Fibroblast of gingiva (primary cell): ENCODE data around the gene ARHGEF12.
A peak's percentile ranks its signal among the peaks of the same experiment; 100 is the strongest.

ENCODE experiments used
- DNase-seq: peaks from one replicate; pipeline ENCODE4 v3.0.0-alpha.2; 2011; ENCODE audit warnings: low read depth

ARHGEF12 gene

DNA sequence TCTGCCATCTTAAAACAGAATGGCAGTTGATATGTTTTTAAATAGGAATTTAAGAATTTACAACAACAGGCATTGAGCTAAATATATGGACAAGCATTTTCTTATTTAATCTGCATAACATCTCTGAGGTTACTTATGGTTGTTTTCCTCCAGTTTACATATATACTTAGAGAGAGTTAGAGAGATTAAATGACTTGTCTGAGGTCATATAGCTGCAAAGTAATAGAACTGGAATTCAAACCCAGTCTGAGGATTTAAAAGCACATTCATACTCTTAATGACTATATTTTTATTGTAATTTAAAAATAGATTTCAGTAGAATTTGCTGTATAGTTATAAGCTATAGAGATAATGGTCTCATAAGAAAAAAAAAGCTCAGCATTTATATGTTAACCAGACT lies 93.9 kb downstream of the ARHGEF12 start:
- no peak for DNase-seq

DNA sequence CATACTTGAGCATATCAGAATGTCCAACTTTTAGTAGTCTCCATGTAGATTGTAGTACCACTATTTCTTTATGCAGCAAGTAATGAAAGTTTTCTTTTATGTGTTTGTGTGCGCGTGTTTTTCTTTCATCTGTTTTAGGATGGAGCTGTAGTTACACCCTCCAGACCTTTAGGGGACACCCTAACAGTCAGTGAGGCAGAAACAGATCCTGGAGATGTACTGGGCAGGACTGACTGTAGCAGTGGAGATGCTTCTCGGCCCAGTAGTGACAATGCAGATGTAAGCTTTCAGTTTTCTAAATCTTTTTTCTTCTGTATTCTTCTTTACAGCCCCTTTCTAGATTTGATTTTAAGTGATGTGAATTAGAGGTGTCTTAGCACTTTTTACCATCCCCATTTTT lies 95.4 kb downstream of the ARHGEF12 start:
- peak; percentile 60 for DNase-seq

DNA sequence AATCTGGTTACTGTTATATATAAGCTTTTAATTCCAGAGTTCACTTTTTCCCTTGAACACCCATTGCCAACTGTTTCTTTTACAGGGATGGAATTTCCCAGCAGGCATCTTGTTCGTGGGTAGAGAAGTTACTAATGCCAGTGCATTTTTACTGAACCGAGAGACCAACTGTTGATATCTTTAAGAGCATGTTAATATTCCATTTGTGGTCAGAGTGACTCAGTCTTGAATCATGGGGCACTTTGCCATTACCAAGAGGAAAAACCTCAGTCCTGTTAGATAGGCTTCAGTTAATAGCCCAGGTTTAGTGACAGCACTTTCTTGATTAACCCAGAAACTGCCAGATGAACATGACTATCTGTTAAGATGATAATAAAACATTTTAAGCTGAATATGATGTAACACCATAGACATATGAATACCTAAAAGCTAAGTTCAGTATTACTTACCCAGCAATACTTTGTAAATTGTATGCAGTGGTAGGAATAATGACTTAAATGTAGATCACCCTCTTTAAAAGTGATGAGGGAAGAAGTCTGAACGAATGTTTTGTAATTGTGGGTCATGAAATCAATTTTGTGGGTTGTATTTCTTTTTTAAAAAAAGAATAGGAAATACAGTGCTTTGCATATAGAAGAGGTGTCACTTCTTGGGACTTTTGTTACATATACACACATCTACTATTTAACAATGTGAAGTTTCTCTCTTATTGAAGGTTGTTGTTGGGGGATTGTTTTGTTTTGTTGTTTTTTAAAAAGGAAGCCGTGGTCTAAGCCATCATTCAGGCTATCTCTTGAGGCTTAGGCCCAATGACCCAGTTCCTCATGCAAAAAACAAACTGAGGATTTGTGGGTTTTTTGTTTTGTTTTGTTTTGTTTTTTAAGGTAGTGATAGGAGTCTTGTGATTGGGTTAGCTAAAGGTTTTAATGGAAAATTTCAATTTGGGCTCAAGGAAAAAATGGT lies 96.1 kb downstream of the ARHGEF12 start:
- DNase-seq, result peak; percentile 96

DNA sequence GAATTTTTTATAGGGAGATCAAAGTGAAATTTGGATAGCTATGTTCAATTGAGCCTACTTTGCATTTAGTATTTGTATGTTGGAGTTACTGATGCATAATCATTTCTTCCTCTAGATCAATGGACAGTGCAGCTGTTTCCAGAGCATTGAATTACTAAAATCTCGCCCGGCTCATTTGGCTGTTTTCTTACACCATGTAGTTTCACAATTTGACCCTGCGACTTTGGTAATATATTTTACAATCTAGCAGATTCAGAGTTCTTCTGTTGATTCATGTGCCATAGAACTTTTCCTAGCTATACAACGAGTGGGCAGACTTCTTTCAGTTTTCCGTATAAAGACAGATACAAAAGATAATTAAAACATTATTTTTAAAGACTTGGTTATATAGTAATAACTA lies 105.4 kb downstream of the ARHGEF12 start:
- no peak for DNase-seq

DNA sequence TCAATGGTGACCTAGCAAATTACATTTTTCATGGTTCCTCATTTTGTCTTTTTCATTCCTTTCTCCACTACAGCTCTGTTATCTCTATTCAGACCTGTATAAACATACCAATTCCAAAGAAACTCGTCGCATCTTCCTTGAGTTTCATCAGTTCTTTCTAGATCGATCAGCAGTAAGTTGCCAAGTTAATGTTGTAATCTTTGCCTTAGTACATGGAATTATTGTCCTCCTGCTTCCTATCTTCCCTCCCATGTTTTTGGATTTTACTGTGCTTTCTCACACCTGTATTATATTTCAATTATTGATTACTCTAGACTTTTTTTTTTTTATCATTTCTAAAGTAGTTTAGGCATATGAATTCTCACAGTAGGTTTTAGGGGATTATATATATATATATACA lies 105.8 kb downstream of the ARHGEF12 start:
- DNase-seq, result no peak

DNA sequence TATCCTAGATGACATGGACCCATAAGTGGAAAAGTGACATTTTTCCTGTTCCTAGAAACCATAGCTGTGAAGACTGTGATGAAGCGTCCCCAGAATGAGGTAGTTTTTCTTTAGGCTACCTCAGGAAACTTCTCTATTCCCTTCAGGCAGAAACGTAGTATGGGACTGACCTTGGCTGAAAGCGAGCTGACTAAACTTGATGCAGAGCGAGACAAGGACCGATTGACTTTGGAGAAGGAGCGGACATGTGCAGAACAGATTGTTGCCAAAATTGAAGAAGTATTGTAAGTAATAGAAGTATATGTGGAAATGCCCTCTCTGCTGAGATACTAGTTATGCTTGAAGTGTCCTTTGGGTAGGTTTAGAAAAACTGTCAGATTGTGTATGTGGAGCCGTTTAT lies 110.6 kb downstream of the ARHGEF12 start:
- DNase-seq, result no peak

DNA sequence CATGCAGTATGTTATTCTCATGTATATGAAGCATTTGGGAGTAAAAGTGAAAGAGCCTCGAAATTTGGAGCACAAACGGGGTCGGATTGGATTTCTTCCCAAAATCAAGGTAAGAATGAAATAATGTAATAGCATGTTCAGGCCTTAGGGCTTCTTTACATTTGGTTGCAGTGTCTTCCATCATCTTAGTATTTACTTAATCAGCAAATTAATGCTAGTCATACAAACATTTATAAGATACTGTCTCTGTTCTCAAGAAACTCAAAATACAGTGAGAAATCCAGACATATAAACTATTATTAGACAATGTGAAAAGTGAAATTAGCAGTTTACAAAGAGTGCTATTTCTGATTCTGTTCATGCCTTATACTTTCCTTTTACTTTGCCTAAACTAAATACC lies 112.0 kb downstream of the ARHGEF12 start:
- DNase-seq, result no peak

DNA sequence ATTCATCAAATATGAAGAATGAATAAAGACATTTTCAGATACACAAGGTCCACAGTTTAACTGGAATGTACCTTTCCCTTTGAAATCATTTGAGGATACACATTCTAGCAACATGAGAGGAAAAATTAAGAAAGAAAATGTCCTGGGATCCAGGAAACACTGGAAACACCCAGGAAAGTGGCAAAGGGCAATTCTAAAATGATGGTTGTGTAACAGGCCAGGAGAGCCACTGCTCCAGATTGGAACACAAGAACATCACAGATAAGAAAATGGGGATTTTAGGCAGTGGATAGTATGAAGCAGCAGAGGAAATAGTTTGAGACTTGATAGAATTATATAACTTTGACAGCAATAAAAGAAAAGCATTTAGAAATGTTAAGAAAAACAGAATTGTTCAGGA lies 119.3 kb downstream of the ARHGEF12 start:
- no peak for DNase-seq

DNA sequence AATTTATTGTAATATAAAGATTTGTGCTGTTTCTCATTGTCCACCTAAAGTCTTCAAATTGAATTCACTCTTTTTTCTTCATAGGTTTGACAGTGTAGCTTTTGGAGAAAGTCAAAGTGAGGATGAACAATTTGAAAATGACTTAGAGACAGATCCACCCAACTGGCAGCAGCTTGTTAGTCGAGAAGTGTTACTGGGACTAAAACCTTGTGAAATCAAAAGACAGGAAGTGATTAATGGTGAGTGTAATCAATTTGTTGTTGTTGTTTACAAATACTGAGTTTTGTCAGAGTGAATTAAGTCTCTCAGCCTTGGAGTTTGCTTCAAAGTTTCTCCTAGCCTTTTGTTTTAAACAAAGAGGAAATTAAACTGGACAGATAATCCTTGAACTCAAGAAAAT lies 121.8 kb downstream of the ARHGEF12 start:
- no peak for DNase-seq

DNA sequence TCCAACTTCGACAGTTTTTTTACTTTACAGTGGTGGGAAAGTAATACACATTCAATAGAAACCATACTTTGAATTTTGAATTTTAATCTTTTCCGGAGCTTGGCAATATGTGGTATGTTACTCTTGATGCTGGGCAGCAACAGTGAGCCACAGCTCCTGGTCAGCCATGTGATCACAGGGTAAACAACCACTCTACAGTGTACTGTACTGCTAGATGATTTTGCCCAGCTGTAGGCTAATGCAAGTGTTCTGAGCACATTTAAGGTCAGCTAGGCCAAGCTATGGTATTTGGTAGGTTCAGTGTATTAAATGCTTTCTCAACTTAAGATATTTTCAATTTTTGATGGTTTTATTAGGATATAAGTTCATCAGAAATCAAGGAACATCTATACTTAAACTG lies 126.6 kb downstream of the ARHGEF12 start:
- no peak for DNase-seq

DNA sequence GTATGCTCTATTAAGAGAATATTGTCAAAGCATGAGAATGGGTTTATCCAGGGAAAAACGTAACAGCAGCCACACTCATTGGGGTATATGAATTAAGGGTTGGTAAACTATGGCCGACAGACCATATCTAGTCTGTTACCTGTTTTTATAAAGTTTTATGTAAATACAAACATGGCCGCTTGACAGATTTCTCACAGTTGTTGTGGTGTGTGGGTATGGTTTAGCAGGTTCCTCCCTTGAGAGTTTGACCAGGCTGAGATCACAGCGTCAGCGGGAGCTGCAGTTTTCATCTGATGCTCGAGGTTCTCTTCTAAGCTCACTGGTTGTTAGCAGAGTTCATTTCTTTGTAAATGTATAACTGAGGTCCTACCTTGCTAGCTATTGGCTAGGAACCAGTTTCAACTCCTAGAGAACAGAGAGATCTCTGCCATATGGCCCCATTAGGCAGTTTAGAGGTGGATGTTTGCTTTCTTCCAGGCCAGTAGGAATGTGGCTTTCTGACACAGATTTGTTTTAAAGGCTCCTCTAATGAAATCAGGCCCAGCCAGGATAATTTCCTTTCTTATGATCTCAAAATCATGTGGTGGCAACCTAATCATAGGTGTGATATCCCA lies 129.8 kb downstream of the ARHGEF12 start:
- DNase-seq, result no peak

DNA sequence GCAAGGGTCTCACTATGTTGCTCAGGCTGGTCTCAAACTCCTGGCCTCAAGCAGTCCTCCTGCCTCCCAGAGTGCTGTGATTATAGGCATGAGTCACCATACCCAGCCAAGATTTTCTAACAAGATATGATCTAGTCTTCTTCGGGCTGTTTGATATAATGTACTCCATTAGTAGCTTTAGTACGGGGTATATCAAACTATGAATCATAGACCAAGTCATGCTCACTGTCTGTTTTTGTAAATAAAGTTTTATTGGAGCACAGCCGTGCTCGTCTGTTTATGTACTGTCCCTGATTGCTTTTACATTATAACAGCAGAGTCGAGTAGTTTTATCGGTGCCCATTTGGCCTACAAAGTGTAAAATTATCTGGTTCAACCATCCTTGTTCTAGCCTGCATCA lies 131.4 kb downstream of the ARHGEF12 start:
- no peak for DNase-seq

DNA sequence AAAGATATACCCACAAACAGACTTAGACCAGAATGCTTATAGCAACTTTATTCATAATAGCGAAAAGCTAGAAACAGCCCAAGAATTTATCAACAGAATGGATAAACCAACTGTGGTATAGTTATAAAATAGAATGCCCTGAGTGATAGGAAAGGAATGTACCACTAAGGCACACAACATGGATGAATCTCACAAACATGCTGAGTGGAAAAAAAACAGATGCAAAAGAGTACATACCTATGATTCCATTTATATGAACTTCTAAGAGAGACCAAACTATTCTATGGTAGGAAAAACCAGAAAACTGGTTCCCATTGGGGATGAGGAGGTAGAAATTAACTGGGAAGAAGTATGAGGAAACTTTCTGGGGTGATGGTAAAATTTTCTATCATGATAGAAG lies 134.9 kb downstream of the ARHGEF12 start:
- peak; percentile 47 for DNase-seq

DNA sequence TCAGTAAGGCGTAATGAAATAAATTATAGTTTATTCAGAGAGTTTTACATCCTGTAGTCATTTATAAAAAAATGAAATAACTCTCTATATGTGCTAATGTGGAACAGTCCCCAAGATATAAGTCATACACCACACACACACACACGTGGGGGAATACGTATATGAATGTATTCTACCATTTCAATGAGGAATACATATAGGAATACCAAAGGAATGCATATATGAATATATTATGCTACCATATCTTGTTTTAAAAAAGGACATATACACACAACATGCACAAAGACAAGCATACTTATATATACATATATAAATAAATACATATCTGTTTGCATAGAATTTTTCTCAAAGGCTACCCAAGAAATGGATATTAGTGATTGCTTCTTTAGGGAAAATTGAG lies 135.8 kb downstream of the ARHGEF12 start:
- DNase-seq, result no peak

DNA sequence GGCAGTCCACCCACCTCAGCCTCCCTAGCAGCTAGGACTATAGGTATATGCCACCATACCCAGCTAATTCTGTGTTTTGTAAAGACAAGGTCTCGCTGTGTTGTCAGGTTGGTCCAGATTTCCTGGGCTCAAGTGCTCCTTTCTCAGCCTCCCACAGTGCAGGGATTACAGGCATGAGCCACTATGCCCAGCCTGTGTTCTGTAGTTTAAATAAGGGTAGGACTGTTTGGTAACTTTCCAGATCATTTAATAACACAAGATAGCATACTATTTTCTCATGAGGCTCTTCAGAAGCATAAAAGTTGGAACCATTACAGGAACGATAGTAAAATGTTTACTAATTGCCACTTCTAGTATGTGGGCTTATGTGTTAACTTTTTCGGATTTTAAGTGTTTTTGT lies 137.3 kb downstream of the ARHGEF12 start:
- DNase-seq, result no peak

DNA sequence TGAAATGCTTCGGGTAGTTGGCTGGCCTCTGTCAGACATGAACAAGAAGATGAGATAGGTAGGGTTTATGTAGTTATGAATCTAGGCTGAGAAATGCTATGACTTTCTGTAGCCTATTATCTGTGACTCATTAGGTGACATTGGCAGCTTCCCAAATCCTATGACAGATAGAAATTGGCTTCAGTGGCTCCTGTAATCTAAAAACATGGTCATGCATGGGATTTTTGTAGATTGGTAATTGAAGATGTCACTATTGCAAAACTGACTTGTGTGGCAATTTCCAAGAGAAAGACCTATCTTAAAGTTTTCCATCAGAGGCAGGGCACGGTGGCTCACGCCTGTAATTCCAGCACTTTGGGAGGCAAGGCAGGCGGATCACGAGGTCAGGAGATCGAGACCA lies 145.9 kb downstream of the ARHGEF12 start:
- DNase-seq, result peak; percentile 8

DNA sequence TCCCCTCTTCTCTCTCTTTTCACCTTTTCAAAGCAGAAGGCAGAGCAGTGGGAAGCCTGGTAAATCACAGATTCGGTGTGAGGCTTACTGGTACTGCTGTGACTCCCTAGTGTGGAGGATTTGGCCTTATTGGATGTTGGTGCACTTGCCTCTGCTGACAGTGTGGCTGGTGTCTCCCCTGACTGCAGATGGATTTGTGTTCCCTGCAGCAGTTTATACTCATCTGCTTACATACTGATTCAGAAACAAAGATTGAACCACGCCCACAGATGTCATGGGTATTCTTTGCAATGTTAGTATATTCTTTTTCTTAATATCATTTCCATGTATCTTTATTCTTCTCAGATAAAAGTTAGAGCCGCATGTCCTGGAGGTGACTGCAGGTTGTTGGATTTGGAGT lies 148.5 kb downstream of the ARHGEF12 start:
- no peak for DNase-seq

DNA sequence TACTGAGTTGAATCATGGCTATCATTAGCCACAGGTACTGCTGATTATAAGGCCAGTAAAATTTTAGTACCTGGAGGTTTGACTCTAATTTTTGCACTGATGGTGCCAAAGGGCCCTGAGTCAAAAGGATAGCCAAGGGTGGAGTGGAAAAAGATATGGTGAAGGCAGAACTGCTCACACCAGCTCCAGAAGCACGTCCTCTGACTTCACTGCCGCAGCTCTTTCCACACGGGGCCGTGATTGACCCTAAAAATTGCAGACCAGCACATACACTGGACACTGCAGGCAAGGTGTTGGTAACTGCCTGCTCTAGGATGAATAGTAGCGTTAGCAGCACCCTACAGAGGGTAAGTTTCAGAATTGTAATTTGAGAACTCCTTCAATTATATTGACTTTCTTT lies 149.9 kb downstream of the ARHGEF12 start:
- no peak for DNase-seq

DNA sequence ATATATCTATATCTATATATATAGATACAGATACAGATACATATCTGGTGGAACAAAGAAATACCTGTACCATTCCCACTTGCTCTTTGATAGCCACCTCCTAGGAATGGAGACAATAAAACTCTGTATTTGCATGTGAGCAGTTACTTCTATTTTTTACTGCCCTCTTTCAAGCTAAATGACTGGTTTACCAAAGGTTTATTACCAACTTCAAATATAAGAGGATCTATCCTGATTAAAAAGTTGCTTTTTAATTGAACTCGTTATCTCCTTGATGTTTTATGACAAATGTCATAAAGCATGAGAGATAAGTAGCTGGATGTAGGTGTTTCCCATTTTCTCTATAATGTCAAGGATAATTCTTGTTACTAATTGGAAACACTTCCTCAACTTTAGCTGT lies 153.6 kb downstream of the ARHGEF12 start:
- no peak for DNase-seq

DNA sequence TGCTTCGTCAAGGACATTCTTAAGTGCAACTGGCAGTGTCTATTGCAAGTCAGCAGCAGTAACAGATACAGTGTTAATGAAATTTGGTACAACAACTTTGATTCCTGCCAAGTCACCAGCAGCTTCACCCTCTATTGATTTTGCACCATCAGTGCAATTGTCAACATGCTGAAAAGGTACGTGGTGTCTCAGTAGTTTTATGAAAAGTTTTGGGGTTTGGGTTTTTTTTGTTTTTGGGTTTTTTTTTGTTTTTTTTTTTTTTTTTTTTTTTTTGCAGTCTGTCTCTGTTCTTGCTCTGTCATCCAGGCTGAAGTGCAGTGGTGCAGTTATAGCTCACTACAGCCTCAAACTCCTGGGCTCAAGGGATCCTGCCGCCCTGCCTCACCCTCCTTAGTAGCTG lies 156.3 kb downstream of the ARHGEF12 start:
- no peak for DNase-seq

DNA sequence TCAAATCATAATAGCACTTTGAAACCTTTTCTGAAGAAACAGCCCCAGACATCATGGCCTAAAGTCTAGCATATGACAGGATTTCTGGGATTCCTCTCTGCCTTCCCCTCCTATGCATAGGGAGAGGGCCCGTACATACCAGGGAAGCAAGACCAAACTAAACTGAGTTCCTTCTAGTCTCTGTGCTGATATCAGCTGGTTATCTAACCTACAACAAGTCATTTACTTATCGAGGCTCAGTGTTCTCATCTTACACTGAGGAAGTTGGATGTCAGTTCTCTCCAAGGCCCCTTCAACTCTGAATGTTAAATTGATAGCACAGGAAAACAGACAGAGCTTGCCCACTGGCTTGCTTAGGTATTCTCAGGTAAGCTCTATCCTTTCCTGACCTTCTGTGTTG lies 158.4 kb downstream of the ARHGEF12 start:
- DNase-seq, result no peak

DNA sequence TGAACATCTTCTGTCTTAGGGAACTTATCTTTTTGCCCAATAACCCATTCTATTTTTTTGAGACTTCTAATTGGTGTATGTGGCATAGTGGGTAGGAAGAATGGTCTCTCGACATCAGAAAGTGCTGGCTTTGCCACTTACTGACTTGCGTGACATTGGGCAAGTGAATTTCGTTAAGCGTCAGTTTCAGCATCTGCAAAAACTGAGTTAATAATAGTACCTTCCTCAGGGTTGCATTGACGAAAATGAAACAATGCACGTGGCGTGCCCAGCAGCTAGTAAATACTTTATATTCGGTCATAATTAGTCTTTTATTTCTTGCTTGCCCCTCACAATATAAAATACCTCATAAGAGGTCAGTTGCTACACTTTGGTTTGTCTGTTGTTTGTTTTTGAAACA lies 162.9 kb downstream of the ARHGEF12 start:
- no peak for DNase-seq

DNA sequence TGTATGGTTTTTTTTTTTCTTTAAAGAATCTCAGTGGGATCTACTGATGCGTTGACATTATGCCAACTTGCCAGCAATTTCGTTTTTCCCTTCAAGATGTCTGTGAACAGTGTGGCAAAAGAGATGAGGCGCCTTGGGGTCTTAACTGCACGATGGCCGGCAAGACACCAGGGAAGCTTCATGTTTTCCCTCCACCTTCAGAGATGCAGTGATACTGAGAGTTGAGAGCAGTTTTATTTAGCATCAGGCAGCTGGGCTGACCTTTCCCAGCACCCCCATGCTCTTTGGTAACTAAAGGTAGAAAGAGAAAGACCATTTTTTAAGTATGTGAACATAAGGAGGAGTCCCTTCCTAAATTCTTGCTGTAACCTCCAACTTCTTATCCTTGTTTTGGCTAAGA lies 163.6 kb downstream of the ARHGEF12 start:
- DNase-seq, result no peak
